Measurements from ENCODE around the gene KRTAP4-3. TPM values are rescaled to one million over a fixed set of nuclear protein-coding genes. Genes with fewer than 3 reads are reported as not detected.
A peak's percentile ranks its signal among the peaks of the same experiment; 100 is the strongest.
"Not testable (repeated sequence)": the region's sequence is repeated elsewhere in the genome, so short reads cannot be mapped to it uniquely, and the experiment has no call there.

Gene KRTAP4-3
- total RNA-seq, 5 donors from 2014 or later (not counting 1 experiment from before 2014, with no cell fraction given), result not detected

DNA sequence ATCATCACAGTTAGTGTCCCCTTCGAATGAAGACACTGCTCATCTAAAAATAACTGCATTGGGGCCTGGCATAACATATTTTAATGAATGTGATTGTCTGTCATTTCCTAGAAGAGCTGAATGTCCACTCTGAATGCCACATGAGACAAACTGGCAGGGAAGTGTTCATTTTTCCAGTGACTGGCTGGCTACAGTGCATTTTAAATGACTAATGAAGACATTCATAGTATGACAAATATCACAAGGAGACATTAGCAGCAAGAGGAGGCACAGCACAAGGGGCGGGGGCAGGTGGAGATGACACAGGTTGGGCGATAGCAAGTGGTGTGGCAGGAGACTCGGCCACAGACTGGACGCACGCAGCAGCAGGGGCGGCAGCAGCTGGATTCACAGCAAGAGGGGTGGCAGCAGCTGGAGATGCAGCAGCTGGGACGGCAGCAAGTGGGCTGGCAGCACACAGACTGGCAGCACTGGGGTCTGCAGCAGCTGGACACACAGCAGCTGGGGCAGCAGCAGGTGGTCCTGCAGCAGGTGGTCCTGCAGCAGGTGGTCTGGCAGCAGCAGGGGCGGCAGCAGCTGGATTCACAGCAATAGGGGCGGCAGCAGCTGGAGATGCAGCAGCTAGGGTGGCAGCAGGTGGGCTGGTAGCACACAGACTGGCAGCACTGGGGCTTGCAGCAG lies 18.9 kb downstream of the KRTAP4-3 start:
- DNase-seq; H3K4me1 ChIP-seq (ENCODE audit: control insufficient read depth in 1 of 2, extremely low read depth in 1 of 2, insufficient read depth in 2 of 2, low read length in 2 of 2); H3K9me3 ChIP-seq; CTCF ChIA-PET; H3K36me3 ChIP-seq (ENCODE audit: control insufficient read depth in 2 of 2, extremely low read depth in 1 of 2, insufficient read depth in 1 of 2, low read length in 1 of 2); H3K27me3 Mint-ChIP-seq; H3K27me3 ChIP-seq (replicated peaks in 1 of 2; ENCODE audit: control insufficient read depth in 2 of 2, extremely low read depth in 1 of 2, insufficient read depth in 2 of 2, low read length in 1 of 2); H3K27ac ChIP-seq (ENCODE audit: low read length); ATAC-seq (replicated peaks in 1 of 4); POLR2A ChIA-PET; H3K4me3 ChIP-seq (ENCODE audit: control insufficient read depth in 1 of 2, extremely low read depth in 1 of 2, low read length in 1 of 2); H3K4me3 Mint-ChIP-seq; H3K4me1 Mint-ChIP-seq; H3K9me3 Mint-ChIP-seq; H3K36me3 Mint-ChIP-seq; H3K27ac Mint-ChIP-seq: not testable (repeated sequence)
- 68% methylated on average over 7 of the region's 10 CpGs for WGBS (ENCODE audit: insufficient coverage)

DNA sequence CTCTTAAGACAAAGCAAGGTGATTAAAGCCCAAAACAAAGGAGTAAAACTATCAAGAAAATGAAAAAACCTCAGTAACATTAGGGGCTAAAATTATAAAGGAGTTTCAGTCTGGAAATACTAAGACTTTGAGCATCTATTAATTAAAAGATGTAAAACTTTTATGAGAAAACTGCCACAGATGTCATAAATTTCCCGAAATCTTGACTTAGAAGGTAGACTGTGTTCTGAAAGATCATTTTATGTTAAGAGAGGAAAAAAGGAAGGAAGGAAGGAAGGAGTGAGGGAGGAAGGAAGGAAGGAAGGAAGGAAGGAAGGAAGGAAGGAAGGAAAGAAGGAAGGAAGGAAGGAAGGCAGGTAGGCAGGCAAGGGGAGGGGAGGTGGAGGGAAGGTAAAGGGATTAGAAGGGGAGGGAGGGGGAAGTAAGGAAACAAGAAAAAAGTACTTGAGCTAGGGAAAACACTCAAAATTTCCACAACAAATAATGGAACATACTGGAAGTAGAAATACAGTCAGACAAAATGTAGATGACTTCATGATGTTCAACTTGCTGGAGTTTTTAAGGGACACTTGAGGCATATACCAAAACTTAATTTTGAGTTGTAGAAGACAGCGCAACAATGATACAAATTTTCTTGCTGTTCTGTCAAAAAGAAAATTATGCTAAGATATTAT lies 20.4 kb downstream of the KRTAP4-3 start:
- Histone ChIP-seq H3K36me3 (ENCODE audit: control insufficient read depth in 2 of 2, extremely low read depth in 1 of 2, insufficient read depth in 1 of 2, low read length in 1 of 2) (no peaks in the 10 kb centered on the region), H3K27me3 (replicated peaks in 1 of 2; ENCODE audit: control insufficient read depth in 2 of 2, extremely low read depth in 1 of 2, insufficient read depth in 2 of 2, low read length in 1 of 2) (peaks cover 2% of the 10 kb centered on the region in 2 experiments), H3K4me3 (ENCODE audit: control insufficient read depth in 1 of 2, extremely low read depth in 1 of 2, low read length in 1 of 2) (no peak overlapping the region), H3K9me3 (no peaks in the 10 kb centered on the region), H3K4me1 (ENCODE audit: control insufficient read depth in 1 of 2, extremely low read depth in 1 of 2, insufficient read depth in 2 of 2, low read length in 2 of 2) (no peaks in the 10 kb centered on the region), H3K27ac (ENCODE audit: low read length) (no peak overlapping the region)
- WGBS (ENCODE audit: insufficient coverage), result 57% methylated on average over 1 of the region's 2 CpGs
- no peak for DNase-seq
- no peaks in the 10 kb centered on the region for H3K4me1 Mint-ChIP-seq
- H3K27me3 Mint-ChIP-seq, result no peaks in the 10 kb centered on the region
- no peak overlapping the region for H3K4me3 Mint-ChIP-seq
- peaks cover 5% of the 10 kb centered on the region for H3K36me3 Mint-ChIP-seq
- no peak for ATAC-seq (replicated peaks in 1 of 4)
- peaks cover 10 to 12% (median 10%) of the 10 kb centered on the region in 3 donors for H3K9me3 Mint-ChIP-seq
- ChIA-PET POLR2A (no interaction called here), CTCF (interaction anchor here in 1 of 2 donors (0.7 kb wide), 1 partner anchor 35 kb away, joined by 4 read pairs; no protein-coding TSS in a partner anchor)
- H3K27ac Mint-ChIP-seq, result no peak overlapping the region

GRCh38 chr17:41145261-41145660 lies 22.8 kb downstream of the KRTAP4-3 start:
- Mint-ChIP-seq H3K4me3 (no peak overlapping the region), H3K4me1 (no peaks in the 10 kb centered on the region), H3K36me3 (peaks cover 5% of the 10 kb centered on the region), H3K27me3 (no peaks in the 10 kb centered on the region), H3K27ac (no peak overlapping the region), H3K9me3 (peaks cover 18 to 25% (median 20%) of the 10 kb centered on the region in 3 donors)
- H3K9me3 ChIP-seq, result no peaks in the 10 kb centered on the region
- no peaks in the 10 kb centered on the region for H3K4me1 ChIP-seq (ENCODE audit: control insufficient read depth in 1 of 2, extremely low read depth in 1 of 2, insufficient read depth in 2 of 2, low read length in 2 of 2)
- ChIA-PET CTCF (no interaction called here), POLR2A (no interaction called here)
- no peaks in the 10 kb centered on the region for H3K36me3 ChIP-seq (ENCODE audit: control insufficient read depth in 2 of 2, extremely low read depth in 1 of 2, insufficient read depth in 1 of 2, low read length in 1 of 2)
- no peak overlapping the region for H3K27ac ChIP-seq (ENCODE audit: low read length)
- H3K4me3 ChIP-seq (ENCODE audit: control insufficient read depth in 1 of 2, extremely low read depth in 1 of 2, low read length in 1 of 2), result no peak overlapping the region
- WGBS (ENCODE audit: insufficient coverage), result no CpG with 5 or more reads among the region's 2 CpGs
- ATAC-seq (replicated peaks in 1 of 4) (no peak), DNase-seq (no peak)
- H3K27me3 ChIP-seq (replicated peaks in 1 of 2; ENCODE audit: control insufficient read depth in 2 of 2, extremely low read depth in 1 of 2, insufficient read depth in 2 of 2, low read length in 1 of 2), result peaks cover 2% of the 10 kb centered on the region in 2 experiments

DNA sequence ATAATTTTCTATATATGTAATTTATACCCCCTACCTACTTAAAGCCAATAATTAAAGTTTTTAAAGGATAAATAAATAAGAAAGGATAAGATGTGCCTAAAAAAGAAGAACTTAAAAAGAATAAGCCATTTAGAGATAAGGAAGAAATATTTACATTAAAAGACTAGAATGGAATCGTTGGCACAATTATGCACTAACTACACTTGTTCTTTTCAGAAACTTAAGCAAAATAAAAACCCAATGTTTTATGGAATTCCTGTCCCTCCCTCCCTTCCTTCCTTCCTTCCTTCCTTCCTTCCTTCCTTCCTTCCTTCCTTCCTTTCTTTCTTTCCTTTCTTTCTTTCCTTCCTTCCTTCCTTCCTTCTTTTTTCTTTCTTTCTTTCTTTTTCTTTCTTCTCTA lies 23.2 kb downstream of the KRTAP4-3 start:
- POLR2A ChIA-PET, result no interaction called here
- no peak overlapping the region for H3K27ac ChIP-seq (ENCODE audit: low read length)

DNA sequence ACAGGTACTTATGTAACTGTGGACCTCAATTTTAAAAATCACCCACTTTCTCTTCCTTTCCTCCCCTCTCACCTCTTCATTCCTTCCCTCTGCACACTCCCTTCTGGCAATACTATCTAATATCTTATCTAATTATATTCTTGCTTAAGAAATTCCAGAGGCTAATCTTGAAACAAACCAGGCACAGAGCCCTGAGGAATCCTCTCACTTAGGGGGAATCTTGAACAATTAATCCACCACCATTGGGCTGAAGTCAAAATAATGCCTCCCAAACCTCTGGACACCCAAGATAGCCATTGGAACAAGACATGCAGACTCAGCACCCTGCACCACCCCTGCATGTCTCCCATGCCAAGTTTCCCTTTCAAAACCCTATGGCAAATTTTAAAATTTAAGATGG lies 26.7 kb downstream of the KRTAP4-3 start:
- no peak overlapping the region for H3K4me3 ChIP-seq (ENCODE audit: control insufficient read depth in 1 of 2, extremely low read depth in 1 of 2, low read length in 1 of 2)
- peaks cover 0 to 4% of the 10 kb centered on the region in 2 experiments for H3K27me3 ChIP-seq (replicated peaks in 1 of 2; ENCODE audit: control insufficient read depth in 2 of 2, extremely low read depth in 1 of 2, insufficient read depth in 2 of 2, low read length in 1 of 2)
- Mint-ChIP-seq H3K27me3 (peaks cover 0 to 3% of the 10 kb centered on the region in 2 donors), H3K36me3 (peaks cover 12% of the 10 kb centered on the region), H3K27ac (no peak overlapping the region), H3K4me3 (no peak overlapping the region), H3K4me1 (no peaks in the 10 kb centered on the region), H3K9me3 (peaks cover 27 to 34% (median 28%) of the 10 kb centered on the region in 3 donors)
- ChIA-PET CTCF (interaction anchor here in 1 of 2 donors (0.6 kb wide), 1 partner anchor 608 kb away, joined by 4 read pairs; no protein-coding TSS in a partner anchor), POLR2A (no interaction called here)
- no peaks in the 10 kb centered on the region for H3K9me3 ChIP-seq
- DNase-seq (no peak), ATAC-seq (replicated peaks in 1 of 4) (no peak)
- H3K4me1 ChIP-seq (ENCODE audit: control insufficient read depth in 1 of 2, extremely low read depth in 1 of 2, insufficient read depth in 2 of 2, low read length in 2 of 2), result no peaks in the 10 kb centered on the region
- no peak overlapping the region for H3K27ac ChIP-seq (ENCODE audit: low read length)
- H3K36me3 ChIP-seq (ENCODE audit: control insufficient read depth in 2 of 2, extremely low read depth in 1 of 2, insufficient read depth in 1 of 2, low read length in 1 of 2), result no peaks in the 10 kb centered on the region

More for the DNA sequence above, 23.2 kb downstream of the KRTAP4-3 start:
- H3K36me3 Mint-ChIP-seq, result peaks cover 5% of the 10 kb centered on the region
- H3K27me3 Mint-ChIP-seq, result no peaks in the 10 kb centered on the region
- no peak overlapping the region for H3K27ac Mint-ChIP-seq
- peaks cover 18 to 25% (median 20%) of the 10 kb centered on the region in 3 donors for H3K9me3 Mint-ChIP-seq
- Histone ChIP-seq H3K27me3 (replicated peaks in 1 of 2; ENCODE audit: control insufficient read depth in 2 of 2, extremely low read depth in 1 of 2, insufficient read depth in 2 of 2, low read length in 1 of 2) (peaks cover 0 to 5% of the 10 kb centered on the region in 2 experiments), H3K36me3 (ENCODE audit: control insufficient read depth in 2 of 2, extremely low read depth in 1 of 2, insufficient read depth in 1 of 2, low read length in 1 of 2) (no peaks in the 10 kb centered on the region), H3K9me3 (no peaks in the 10 kb centered on the region), H3K4me1 (ENCODE audit: control insufficient read depth in 1 of 2, extremely low read depth in 1 of 2, insufficient read depth in 2 of 2, low read length in 2 of 2) (no peaks in the 10 kb centered on the region), H3K4me3 (ENCODE audit: control insufficient read depth in 1 of 2, extremely low read depth in 1 of 2, low read length in 1 of 2) (no peak overlapping the region)
- no peak overlapping the region for H3K4me3 Mint-ChIP-seq
- ATAC-seq (replicated peaks in 1 of 4) (no peak), DNase-seq (no peak)
- WGBS (ENCODE audit: insufficient coverage), result no CpG with 5 or more reads among the region's 1 CpG
- CTCF ChIA-PET, result no interaction called here
- no peaks in the 10 kb centered on the region for H3K4me1 Mint-ChIP-seq

DNA sequence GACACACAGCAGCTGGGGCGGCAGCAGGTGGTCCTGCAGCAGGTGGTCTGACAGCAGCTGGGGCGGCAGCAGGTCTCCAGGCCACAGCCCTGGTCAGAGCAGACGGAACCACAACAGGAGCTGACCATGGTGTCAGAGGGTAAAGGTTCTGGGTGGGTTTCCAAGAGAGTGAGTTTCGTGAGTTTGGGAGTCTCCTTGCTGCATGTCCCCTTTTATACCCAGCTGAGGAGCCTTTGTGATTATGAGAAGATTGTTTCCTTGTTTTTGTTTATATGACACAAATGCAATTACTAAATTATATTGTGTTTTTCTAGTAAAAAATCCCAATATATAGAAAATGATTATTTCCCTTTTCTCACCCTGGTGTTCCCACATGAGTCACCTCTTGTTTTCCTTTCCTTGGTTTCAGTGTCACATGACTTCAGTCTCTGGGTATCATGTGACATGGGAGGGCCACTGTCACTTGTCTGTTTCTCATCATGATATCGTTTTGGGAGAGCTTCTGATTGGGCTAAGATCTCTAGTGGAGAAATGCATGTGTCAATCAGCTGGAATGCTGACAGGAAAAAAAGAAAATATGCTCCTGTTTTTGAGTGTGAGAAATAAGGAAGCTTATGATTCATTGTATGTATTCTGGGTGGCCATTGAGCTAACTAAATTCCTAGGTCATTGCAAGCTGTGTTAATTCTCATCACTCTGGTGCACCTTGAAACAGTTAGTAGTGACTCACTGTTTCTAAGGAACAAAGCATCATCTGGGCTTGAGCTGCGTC lies 27.5 kb downstream of the KRTAP4-3 start, which contains the start of gene KRTAP4-6:
Gene KRTAP4-6, minus strand, starts transcription at position 185 of the 772 bp plus-strand sequence. Its CDS starts 57 bp downstream, at position 128.
- H3K9me3 ChIP-seq, result no peaks in the 10 kb centered on the region
- ChIA-PET POLR2A (no interaction called here), CTCF (no interaction called here)
- H3K4me3 ChIP-seq (ENCODE audit: control insufficient read depth in 1 of 2, extremely low read depth in 1 of 2, low read length in 1 of 2), result peak within 1 kb of the TSS in 1 of 2 donors; percentile 3
- H3K4me1 ChIP-seq (ENCODE audit: control insufficient read depth in 1 of 2, extremely low read depth in 1 of 2, insufficient read depth in 2 of 2, low read length in 2 of 2), result no peaks in the 10 kb centered on the region
- Mint-ChIP-seq H3K36me3 (peaks cover 12% of the 10 kb centered on the region), H3K4me1 (no peaks in the 10 kb centered on the region), H3K9me3 (peaks cover 27 to 34% (median 28%) of the 10 kb centered on the region in 3 donors), H3K4me3 (no peak within 1 kb of the TSS), H3K27me3 (peaks cover 0 to 3% of the 10 kb centered on the region in 2 donors), H3K27ac (no peak within 1 kb of the TSS)
- ATAC-seq (replicated peaks in 1 of 4), result no peak
- no peak within 1 kb of the TSS for H3K27ac ChIP-seq (ENCODE audit: low read length)
- 74% methylated on average over 2 of the region's 6 CpGs for WGBS (ENCODE audit: insufficient coverage)
- no peak for DNase-seq
- H3K27me3 ChIP-seq (replicated peaks in 1 of 2; ENCODE audit: control insufficient read depth in 2 of 2, extremely low read depth in 1 of 2, insufficient read depth in 2 of 2, low read length in 1 of 2), result peaks cover 0 to 4% of the 10 kb centered on the region in 2 experiments
- no peaks in the 10 kb centered on the region for H3K36me3 ChIP-seq (ENCODE audit: control insufficient read depth in 2 of 2, extremely low read depth in 1 of 2, insufficient read depth in 1 of 2, low read length in 1 of 2)

Measured in T-cell (primary cell).